GM12878 (cell line): ENCODE results near the gene QSOX2. TPM values are rescaled to one million over a fixed set of nuclear protein-coding genes. Genes with fewer than 3 reads are reported as not detected.

Source experiments
- ATAC-seq: fragments of 200-7000 bp; cut with Tn5 transposase; 3 replicates; pipeline ENCODE4 v1.9.1; 2020; ENCODE audit warnings: mild to moderate bottlenecking, moderate library complexity
- BruUV-seq: library from RNA; stranded (reverse); fragments of 400-500 nt; replicated peaks from 2 replicates; lab custom pipeline; 2021; lab: Mats Ljungman, UMichigan
- CTCF ChIA-PET: fragments of 300-600 bp; sonication (Branson Sonifier 250); formaldehyde crosslinking; extraction: SDS; loops from one replicate; lab custom pipeline; 2021; ENCODE audit warnings: inconsistent platforms; lab: Yijun Ruan, JAX
- POLR2A ChIA-PET: fragments of 350-600 bp; formaldehyde crosslinking; extraction: SDS; loops from one replicate; lab custom pipeline; 2021; ENCODE audit warnings: inconsistent platforms; lab: Charles Lee
- RAD21 ChIA-PET: fragments of 300-600 bp; sonication (Branson Sonifier 250); formaldehyde crosslinking; loops from one replicate; lab custom pipeline; 2023; ENCODE audit warnings: antibody characterized with exemption; ENCODE audit not compliant: unreplicated experiment; lab: Charles Lee
- SMC1A ChIA-PET: fragments of 300-600 bp; sonication (Branson Sonifier 250); formaldehyde crosslinking; loops from one replicate; lab custom pipeline; 2023; ENCODE audit not compliant: unreplicated experiment, uncharacterized antibody; lab: Charles Lee
- DNase-seq: peaks from one replicate; pipeline ENCODE4 v3.0.0-alpha.2; 2011; ENCODE audit warnings: low read depth, low spot score
- FAIRE-seq: peaks from 3 replicates; lab custom pipeline; 2011; peaks lifted over from hg19 to GRCh38; lab: Jason Lieb, UNC
- H2AFZ ChIP-seq: 2 replicates; pipeline ENCODE4 v1.6.0; 2011; ENCODE audit warnings: low read depth, low read length, control low read depth; ENCODE audit not compliant: control insufficient read depth
- H3K27ac ChIP-seq: 2 replicates; pipeline ENCODE4 v1.5.1; 2011; ENCODE audit warnings: control low read depth; ENCODE audit not compliant: control insufficient read depth, insufficient read depth
- H3K27me3 ChIP-seq, 2 experiments: replicated peaks in 1 of 2; 2 replicates each; pipeline versions ENCODE4 v1.6.0 to v1.6.1; 2011; ENCODE audit warnings: low read length in 1 of 2; ENCODE audit not compliant: control insufficient read depth in 2 of 2, insufficient read depth in 2 of 2
- H3K36me3 ChIP-seq, 2 experiments: 2 replicates each; pipeline ENCODE4 v1.5.1; 2011; ENCODE audit warnings: low read length in 1 of 2; ENCODE audit not compliant: control insufficient read depth in 2 of 2, insufficient read depth in 2 of 2
- H3K4me1 ChIP-seq: 2 replicates; pipeline ENCODE4 v1.6.1; 2011; ENCODE audit warnings: mild to moderate bottlenecking, low read length, moderate library complexity, mixed read lengths; ENCODE audit not compliant: control insufficient read depth, insufficient read depth
- H3K4me2 ChIP-seq: 2 replicates; pipeline ENCODE4 v1.6.0; 2011; ENCODE audit warnings: control low read depth; ENCODE audit not compliant: control insufficient read depth, insufficient read depth
- H3K4me3 ChIP-seq: fragments of 200-600 bp; sonication (generic); 2 replicates; pipeline ENCODE4 v1.5.1; 2016
- H3K79me2 ChIP-seq: 2 replicates; pipeline ENCODE4 v1.6.0; 2011; ENCODE audit warnings: low read length; ENCODE audit not compliant: control insufficient read depth, insufficient read depth
- H3K9ac ChIP-seq: 2 replicates; pipeline ENCODE4 v1.8.0; 2011; ENCODE audit warnings: low read length, control low read depth, mixed read lengths; ENCODE audit not compliant: control insufficient read depth, insufficient read depth
- H3K9me3 ChIP-seq: replicated peaks from 3 replicates; pipeline ENCODE4 v1.5.1; 2011; ENCODE audit warnings: mild to moderate bottlenecking, low read length; ENCODE audit not compliant: control insufficient read depth, insufficient read depth
- H4K20me1 ChIP-seq: 2 replicates; pipeline ENCODE4 v1.6.0; 2011; ENCODE audit not compliant: control insufficient read depth, insufficient read depth
- CTCF ChIP-seq, 3 experiments: IDR thresholded peaks in 2 of 3; conservative IDR thresholded peaks in 1 of 3; 2 replicates each; pipeline ENCODE4 v1.5.1; 2011; ENCODE audit warnings: low read depth in 3 of 3, low read length in 3 of 3, mild to moderate bottlenecking in 3 of 3, control low read depth in 2 of 3, moderate library complexity in 2 of 3, inconsistent platforms in 1 of 3, mixed read lengths in 1 of 3; ENCODE audit not compliant: control insufficient read depth in 2 of 3, insufficient read depth in 1 of 3; ENCODE audit errors: extremely low read depth in 1 of 3
- IRF5 ChIP-seq: fragments of 450-650 bp; IDR thresholded peaks from 2 replicates; pipeline ENCODE4 v1.6.1; 2017; ENCODE audit warnings: borderline replicate concordance
- WGBS: methylation state at CpG from one replicate; pipeline ENCODE4 v1.1.6; 2016; ENCODE audit warnings: low lambda C conversion rate; ENCODE audit not compliant: insufficient replicate concordance, insufficient coverage; ENCODE audit errors: missing lambda C conversion rate; 5-methylcytosine and 5-hydroxymethylcytosine counted together
- in situ Hi-C: fragments of 300-500 bp; cut with MboI; formaldehyde crosslinking; loops from 9 replicates; pipeline ENCODE4 v1.14.3; 2018; ENCODE audit warnings: mixed read lengths
- intact Hi-C: fragments of 100-400 bp; cut with micrococcal nuclease; formaldehyde crosslinking; loops from one replicate; pipeline ENCODE4 v1.14.2; 2022; ENCODE audit not compliant: unreplicated experiment
- polyA plus RNA-seq, 11 experiments: library from polyadenylated mRNA; depleted of rRNA in 4 of 11; unstranded in 6 of 11; stranded (reverse) in 5 of 11; fragments of >200 nt; fragmentation: Nextera tagmentation in 4 of 11; fragmentation: Illumina TruSeq in 1 of 11; extraction: Ambion mirVana in 4 of 11; extraction: Trizol in 1 of 11; gene quantifications; 1 replicate in 1 of 11; 2 replicates in 10 of 11; pipeline versions ENCODE4 v1.2.1 to v1.2.3, GENCODE V29; 2011 to 2016; ENCODE audit warnings: inconsistent platforms in 2 of 11, missing spikeins in 2 of 11, low read depth in 1 of 11
- total RNA-seq, 4 experiments: library from RNA; depleted of rRNA in 3 of 4; stranded (reverse); fragments of >200 nt in 3 of 4; fragmentation: Illumina TruSeq in 1 of 4; extraction: Trizol in 1 of 4; gene quantifications; 2 replicates each; pipeline versions ENCODE4 v1.2.1 to v1.2.3, GENCODE V29; 2013 to 2021

QSOX2 gene
- total and polyA plus RNA-seq, 10 of the 15 experiments (the other 5 are each of a cell fraction or from before 2014, with no cell fraction given), result 0.34 to 16.1 (median 8.2) TPM

- H3K36me3 ChIP-seq, result no peaks in the 10 kb centered on the region
- no peaks in the 10 kb centered on the region for H4K20me1 ChIP-seq
- no TSS peak for BruUV-seq
- DNase-seq (no peak), ATAC-seq (no peak)
- H3K27me3 ChIP-seq, result no peaks in the 10 kb centered on the region
- H3K4me2 ChIP-seq, result peak overlapping the region; percentile 51; the same call in 1 of the 2 replicates
- H3K9ac ChIP-seq, result no peak overlapping the region
- no peaks in the 10 kb centered on the region for H3K9me3 ChIP-seq
- SMC1A ChIA-PET, result interaction anchor here (1.8 kb wide), 1 partner anchor 97 kb away, joined by 4 read pairs; no protein-coding TSS in a partner anchor
- POLR2A ChIA-PET, result interaction anchor here (1.3 kb wide), 2 partner anchors 28 to 175 kb away, joined by 3 read pairs; no protein-coding TSS in a partner anchor
- H2AFZ ChIP-seq, result no peak overlapping the region
- 49% methylated on average over 6 of the region's 6 CpGs for WGBS
- H3K4me1 ChIP-seq, result no peaks in the 10 kb centered on the region
- CTCF ChIA-PET, result interaction anchor here (0.5 to 2.7 kb wide), 12 partner anchors 10 to 1710 kb away, joined by 3 to 11 read pairs (median 4); no protein-coding TSS in a partner anchor
- no peak overlapping the region for H3K27ac ChIP-seq
- H3K79me2 ChIP-seq, result no peaks in the 10 kb centered on the region
- intact Hi-C loops, result no loop called here
- RAD21 ChIA-PET, result interaction anchor here (1.5 to 2.1 kb wide), 2 partner anchors 25 to 98 kb away, joined by 4 to 7 read pairs; no protein-coding TSS in a partner anchor
- in situ Hi-C loops, result no loop called here
- TF ChIP-seq IRF5 (no peak), CTCF (IDR thresholded peaks at IDR 0.05 in 2 of 3, conservative IDR thresholded peaks at IDR 0.05 in 1 of 3; ENCODE audit: control insufficient read depth in 2 of 3, extremely low read depth in 1 of 3, insufficient read depth in 1 of 3, low read depth in 3 of 3, low read length in 3 of 3) (peak in 1 of 3 experiments; percentile 30; a peak in 2 of 6 replicates)
- TF ChIP-seq, all 136 proteins: peak for 1
- no peak overlapping the region for H3K4me3 ChIP-seq
- FAIRE-seq, result no peak
These were observed 22.7 kb upstream of the QSOX2 start for GRCh38 chr9:136268318-136268717.
